Ovary (tissue), 9 donors: ENCODE results near the gene JUNB. TPM values are rescaled to one million over a fixed set of nuclear protein-coding genes. Genes with fewer than 3 reads are reported as not detected.

Experiments used
- DNase-seq, 5 donors: peaks; one replicate each; pipeline ENCODE4 v3.0.0-alpha.2; 2019 to 2020
- H3K27ac ChIP-seq, 2 donors: fragments of 200-600 bp; one replicate each; pipeline versions ENCODE4 v1.5.1 to v1.8.0; 2019 to 2022
- H3K27me3 ChIP-seq: fragments of 200-600 bp; one replicate; pipeline ENCODE4 v1.8.0; 2022
- H3K36me3 ChIP-seq: fragments of 200-600 bp; sonication (generic); one replicate; pipeline ENCODE4 v1.5.1; 2019
- H3K4me1 ChIP-seq: one replicate; pipeline ENCODE4 v1.8.1; 2013; ENCODE audit warnings: mild to moderate bottlenecking, moderate library complexity; ENCODE audit not compliant: insufficient read depth
- H3K4me3 ChIP-seq: fragments of 200-600 bp; sonication (generic); one replicate; pipeline ENCODE4 v1.5.1; 2017
- H3K9me3 ChIP-seq, 2 donors: fragments of 200-600 bp in 1 of 2; sonication (generic) in 1 of 2; one replicate each; pipeline versions ENCODE4 v1.5.1 to v1.8.1; 2013 to 2019; ENCODE audit warnings: mild to moderate bottlenecking in 1 of 2, moderate library complexity in 1 of 2
- EP300 ChIP-seq: sonication (generic); formaldehyde crosslinking; IDR thresholded peaks from one replicate; pipeline ENCODE4 v1.6.1; 2017; ENCODE audit warnings: antibody characterized with exemption
- POLR2A ChIP-seq: fragments of 450-650 bp; IDR thresholded peaks from one replicate; pipeline ENCODE4 v1.6.1; 2017; ENCODE audit warnings: antibody characterized with exemption, mild to moderate bottlenecking, moderate library complexity
- WGBS, 3 donors: extraction: QIAGEN DNeasy Blood & Tissue Kit in 1 of 3; methylation state at CpG; one replicate each; pipeline versions ENCODE4 v1.1.5 to v1.1.7; 2013 to 2017; 5-methylcytosine and 5-hydroxymethylcytosine counted together
- intact Hi-C, 4 donors: fragments of 100-400 bp; cut with DNase I; formaldehyde crosslinking; loops; one replicate each; pipeline versions ENCODE4 v1.11.0 to v1.15.1; 2022 to 2023
- polyA plus RNA-seq, 2 donors: library from polyadenylated mRNA; stranded (reverse); fragments of 200-250 nt in 1 of 2; fragments of 350-450 nt in 1 of 2; fragmentation: Illumina TruSeq in 1 of 2; extraction: RNeasy Lipid Tissue Mini Kit (QIAGEN cat#74804) in 1 of 2; gene quantifications; one replicate each; pipeline ENCODE4 v1.2.3, GENCODE V29; 2013 to 2014
- total RNA-seq, 7 donors: library from RNA; depleted of rRNA in 2 of 7; stranded (reverse); fragments of >200 nt in 2 of 7; fragmentation: NEBNext Ultra II Directional in 3 of 7; extraction: Animal tissue kit (Norgen Biotek cat#: 25700) in 3 of 7; gene quantifications; one replicate each; pipeline versions ENCODE4 v1.1.0 to v1.2.4, GENCODE V29; 2016 to 2023
- TF ChIP-seq, protein P1 (sequence below), 3 donors: fragments of 450-650 bp in 2 of 3; fragments of 200-600 bp in 1 of 3; IDR thresholded peaks; one replicate each; pipeline versions ENCODE4 v1.5.1 to v1.8.0; 2016 to 2022; ENCODE audit warnings: antibody characterized with exemption in 3 of 3, mild to moderate bottlenecking in 1 of 3
- donor health status: DM: no; HTN: no; CAD: no; lungs with moderate emphysema.
- donor health status: DM: no; HTN: no; CAD: no.
- donor health status: Bipolar disorder and iron deficiency.
- donor health status: DM: yes; HTN: yes; CAD: no.
- donor health status: DM: no; HTN: no; CAD: no.
- donor health status: DM: yes; HTN: yes; CAD: no.

Gene JUNB
- total and polyA plus RNA-seq, 9 donors = 6.8 to 3,039 (median 413) TPM

GRCh38 chr19:12786141-12786870 is 5.0 kb upstream of the JUNB start:
- no peaks in the 10 kb centered on the region for H3K36me3 ChIP-seq
- intact Hi-C loops = loop anchor here in 1 of 4 donors (10.0 kb wide), 1 partner anchor 1058 kb away; no protein-coding TSS in a partner anchor
- H3K9me3 ChIP-seq = no peaks in the 10 kb centered on the region
- no peak for TF ChIP-seq EP300
- TF ChIP-seq, protein P1, sequence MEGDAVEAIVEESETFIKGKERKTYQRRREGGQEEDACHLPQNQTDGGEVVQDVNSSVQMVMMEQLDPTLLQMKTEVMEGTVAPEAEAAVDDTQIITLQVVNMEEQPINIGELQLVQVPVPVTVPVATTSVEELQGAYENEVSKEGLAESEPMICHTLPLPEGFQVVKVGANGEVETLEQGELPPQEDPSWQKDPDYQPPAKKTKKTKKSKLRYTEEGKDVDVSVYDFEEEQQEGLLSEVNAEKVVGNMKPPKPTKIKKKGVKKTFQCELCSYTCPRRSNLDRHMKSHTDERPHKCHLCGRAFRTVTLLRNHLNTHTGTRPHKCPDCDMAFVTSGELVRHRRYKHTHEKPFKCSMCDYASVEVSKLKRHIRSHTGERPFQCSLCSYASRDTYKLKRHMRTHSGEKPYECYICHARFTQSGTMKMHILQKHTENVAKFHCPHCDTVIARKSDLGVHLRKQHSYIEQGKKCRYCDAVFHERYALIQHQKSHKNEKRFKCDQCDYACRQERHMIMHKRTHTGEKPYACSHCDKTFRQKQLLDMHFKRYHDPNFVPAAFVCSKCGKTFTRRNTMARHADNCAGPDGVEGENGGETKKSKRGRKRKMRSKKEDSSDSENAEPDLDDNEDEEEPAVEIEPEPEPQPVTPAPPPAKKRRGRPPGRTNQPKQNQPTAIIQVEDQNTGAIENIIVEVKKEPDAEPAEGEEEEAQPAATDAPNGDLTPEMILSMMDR (IDR thresholded peaks at IDR 0.05) = no peak
- no peak for TF ChIP-seq POLR2A
- DNase-seq = peak in 3 of 5 donors; percentile 38 to 61 (median 47)
- H3K4me3 ChIP-seq = no peak overlapping the region
- H3K27me3 ChIP-seq = no peaks in the 10 kb centered on the region
- peak overlapping the region; percentile 72 to 99 for H3K27ac ChIP-seq
- 54 to 64% (median 61%) methylated on average over 10 to 18 of the region's 18 CpGs for WGBS, 3 donors
- H3K4me1 ChIP-seq = peaks cover 17% of the 10 kb centered on the region

DNA sequence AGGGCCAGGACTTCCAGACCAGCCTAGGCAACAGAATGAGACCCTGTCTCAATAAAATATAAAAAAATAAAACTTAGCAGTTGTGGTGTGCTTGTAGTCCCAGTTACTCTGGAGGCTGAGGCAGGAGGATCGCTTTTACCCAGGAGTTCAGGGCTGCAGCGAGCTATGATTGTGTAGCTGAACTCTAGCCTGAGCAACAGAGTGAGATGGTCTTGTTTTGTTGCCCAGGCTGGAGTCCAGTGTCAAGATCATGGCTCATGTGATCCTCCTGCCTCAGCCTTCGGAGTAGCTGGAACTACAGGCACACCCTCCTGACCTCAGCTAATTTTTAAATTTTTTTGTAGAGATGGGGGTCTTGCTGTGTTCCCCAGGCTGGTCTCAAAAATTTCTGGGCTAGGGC is 4.3 kb upstream of the JUNB start:
- Histone ChIP-seq H3K36me3 (no peaks in the 10 kb centered on the region), H3K9me3 (no peaks in the 10 kb centered on the region), H3K4me1 (peaks cover 17% of the 10 kb centered on the region), H3K27ac (peak overlapping the region; percentile 72 to 99), H3K4me3 (no peak overlapping the region), H3K27me3 (no peaks in the 10 kb centered on the region)
- intact Hi-C loops = loop anchor here in 1 of 4 donors (10.0 kb wide), 1 partner anchor 1058 kb away; no protein-coding TSS in a partner anchor
- no peak for TF ChIP-seq EP300
- TF ChIP-seq, protein P1 (IDR thresholded peaks at IDR 0.05) = no peak
- TF ChIP-seq POLR2A = no peak
- WGBS, 3 donors = 66 to 75% (median 68%) methylated on average over 3 of the region's 3 CpGs
- DNase-seq = peak in 1 of 5 donors; percentile 18

- H3K36me3 ChIP-seq = no peaks in the 10 kb centered on the region
- TF ChIP-seq POLR2A (no peak), EP300 (no peak)
- TF ChIP-seq, protein P1 (IDR thresholded peaks at IDR 0.05) = no peak
- H3K9me3 ChIP-seq = no peaks in the 10 kb centered on the region
- intact Hi-C loops = loop anchor here in 1 of 4 donors (10.0 kb wide), 1 partner anchor 1057 kb away; no protein-coding TSS in a partner anchor
- 59 to 70% (median 67%) methylated on average over 10 of the region's 10 CpGs for WGBS, 3 donors
- H3K27ac ChIP-seq = peak overlapping the region; percentile 72 to 99
- no peak overlapping the region for H3K4me3 ChIP-seq
- DNase-seq = peak in 1 of 5 donors; percentile 13
- peaks cover 17% of the 10 kb centered on the region for H3K4me1 ChIP-seq
- H3K27me3 ChIP-seq = no peaks in the 10 kb centered on the region
Measured at GRCh38 chr19:12787458-12787857, 3.8 kb upstream of the JUNB start.

- WGBS, 3 donors = 27 to 35% (median 34%) methylated on average over 4 of the region's 4 CpGs
- Histone ChIP-seq H3K27ac (peak overlapping the region; percentile 95 to 99), H3K9me3 (no peaks in the 10 kb centered on the region), H3K4me1 (peaks cover 17% of the 10 kb centered on the region), H3K27me3 (no peaks in the 10 kb centered on the region), H3K4me3 (no peak overlapping the region), H3K36me3 (no peaks in the 10 kb centered on the region)
- TF ChIP-seq, protein P1 (IDR thresholded peaks at IDR 0.05) = no peak
- TF ChIP-seq EP300 = no peak
- TF ChIP-seq POLR2A = no peak
- no peak for DNase-seq
- intact Hi-C loops = loop anchor here in 1 of 4 donors (10.0 kb wide), 1 partner anchor 1057 kb away; no protein-coding TSS in a partner anchor
Measured at GRCh38 chr19:12788042-12788681, 3.1 kb upstream of the JUNB start.
